HFF-Myc (cell line): ENCODE data around the gene FDX1.

Source experiments
- DNase-seq: peaks from one replicate; pipeline ENCODE4 v3.0.0-alpha.2; 2011; ENCODE audit warnings: low read depth; ENCODE audit errors: extremely low read depth
- H3K4me3 ChIP-seq: replicated peaks from 2 replicates; pipeline ENCODE4 v1.5.1; 2011; ENCODE audit warnings: low read depth, mild to moderate bottlenecking, control low read depth, low read length
- TF ChIP-seq, protein P1 (sequence below): IDR thresholded peaks from 2 replicates; pipeline ENCODE4 v1.5.1; 2012; ENCODE audit warnings: mild to moderate bottlenecking, low read depth, low read length, control low read depth; ENCODE audit errors: missing control alignments

FDX1 gene

DNA sequence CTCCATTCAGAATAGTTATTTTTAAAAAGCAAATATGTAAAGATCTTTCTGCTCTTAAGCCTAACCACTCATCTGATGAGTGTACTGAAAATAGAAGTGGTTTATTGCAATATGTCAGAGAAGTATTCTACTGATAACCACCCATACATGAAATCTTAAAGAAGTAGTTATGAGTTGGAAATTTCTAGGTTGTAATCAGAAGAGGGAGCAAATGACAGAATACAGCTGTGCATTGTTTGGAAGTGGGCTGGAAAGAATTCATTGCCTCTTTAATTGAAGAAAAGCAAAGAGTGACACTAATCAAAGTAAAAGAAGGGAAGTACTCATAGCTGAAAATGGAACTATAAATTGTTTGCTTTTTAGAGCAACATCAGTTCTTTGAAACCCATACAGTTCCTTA, 39.4 kb downstream of the FDX1 start:
- TF ChIP-seq, protein P1, sequence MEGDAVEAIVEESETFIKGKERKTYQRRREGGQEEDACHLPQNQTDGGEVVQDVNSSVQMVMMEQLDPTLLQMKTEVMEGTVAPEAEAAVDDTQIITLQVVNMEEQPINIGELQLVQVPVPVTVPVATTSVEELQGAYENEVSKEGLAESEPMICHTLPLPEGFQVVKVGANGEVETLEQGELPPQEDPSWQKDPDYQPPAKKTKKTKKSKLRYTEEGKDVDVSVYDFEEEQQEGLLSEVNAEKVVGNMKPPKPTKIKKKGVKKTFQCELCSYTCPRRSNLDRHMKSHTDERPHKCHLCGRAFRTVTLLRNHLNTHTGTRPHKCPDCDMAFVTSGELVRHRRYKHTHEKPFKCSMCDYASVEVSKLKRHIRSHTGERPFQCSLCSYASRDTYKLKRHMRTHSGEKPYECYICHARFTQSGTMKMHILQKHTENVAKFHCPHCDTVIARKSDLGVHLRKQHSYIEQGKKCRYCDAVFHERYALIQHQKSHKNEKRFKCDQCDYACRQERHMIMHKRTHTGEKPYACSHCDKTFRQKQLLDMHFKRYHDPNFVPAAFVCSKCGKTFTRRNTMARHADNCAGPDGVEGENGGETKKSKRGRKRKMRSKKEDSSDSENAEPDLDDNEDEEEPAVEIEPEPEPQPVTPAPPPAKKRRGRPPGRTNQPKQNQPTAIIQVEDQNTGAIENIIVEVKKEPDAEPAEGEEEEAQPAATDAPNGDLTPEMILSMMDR, result no peak
- no peak overlapping the region for H3K4me3 ChIP-seq
- no peak for DNase-seq

DNA sequence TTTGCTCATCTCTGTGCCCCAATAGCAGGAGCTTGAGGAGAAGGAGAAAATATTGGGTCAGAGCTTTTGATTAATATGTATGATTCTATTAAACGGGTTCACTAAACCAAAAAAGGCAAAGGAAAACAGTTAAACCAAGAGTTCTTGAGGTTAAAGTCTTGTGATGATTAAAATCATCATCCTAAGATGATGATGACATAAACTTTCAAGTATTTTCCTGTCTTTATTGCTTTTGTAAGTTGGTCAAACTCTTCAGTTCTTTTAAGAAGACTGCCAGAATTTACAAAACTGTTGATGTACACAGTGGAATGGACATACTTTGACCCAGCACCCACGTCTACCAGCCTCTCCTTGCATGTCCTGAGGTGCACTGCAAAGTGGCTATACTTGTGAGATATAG, 41.0 kb downstream of the FDX1 start:
- no peak overlapping the region for H3K4me3 ChIP-seq
- no peak for DNase-seq
- TF ChIP-seq, protein P1, result no peak

DNA sequence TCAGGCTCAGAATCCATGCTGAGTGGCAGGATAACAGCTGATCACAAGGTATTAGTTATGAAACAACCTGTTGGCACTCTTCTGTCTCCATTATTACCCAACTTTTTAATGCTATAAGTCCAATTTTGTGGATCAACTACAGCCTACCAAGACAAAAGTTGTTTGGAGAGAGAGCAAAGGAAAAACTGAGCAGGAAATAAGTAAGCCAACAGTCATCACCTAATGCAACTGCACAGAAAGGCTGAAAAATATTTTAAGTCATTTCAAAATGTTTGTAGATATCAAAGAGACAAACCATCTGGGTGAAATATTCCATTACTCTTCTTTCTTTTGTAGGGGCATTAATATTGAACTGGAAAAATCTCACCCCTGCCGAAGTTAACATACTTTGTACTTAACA, 41.6 kb downstream of the FDX1 start:
- TF ChIP-seq, protein P1, result no peak
- DNase-seq, result no peak
- H3K4me3 ChIP-seq, result no peak overlapping the region

DNA sequence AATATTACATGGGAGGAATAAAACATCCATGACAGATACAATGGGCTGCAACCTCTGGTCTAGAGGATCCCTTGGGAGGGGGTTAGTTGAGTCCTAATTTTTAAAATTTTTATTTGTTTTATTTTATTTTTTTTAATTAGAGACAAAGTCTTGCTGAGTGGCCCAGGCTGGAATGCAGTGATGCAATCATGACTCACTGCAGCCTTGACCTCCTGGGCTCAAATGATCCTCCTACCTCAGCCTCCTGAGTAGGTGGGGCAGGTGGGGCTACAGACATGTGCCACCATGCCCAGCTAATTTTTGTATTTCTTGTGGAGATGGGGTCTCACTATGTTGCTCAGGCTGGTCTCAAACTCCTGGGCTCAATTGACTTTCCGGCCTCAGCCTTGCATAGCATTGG, 43.1 kb downstream of the FDX1 start:
- TF ChIP-seq, protein P1, result no peak
- no peak overlapping the region for H3K4me3 ChIP-seq
- DNase-seq, result no peak

DNA sequence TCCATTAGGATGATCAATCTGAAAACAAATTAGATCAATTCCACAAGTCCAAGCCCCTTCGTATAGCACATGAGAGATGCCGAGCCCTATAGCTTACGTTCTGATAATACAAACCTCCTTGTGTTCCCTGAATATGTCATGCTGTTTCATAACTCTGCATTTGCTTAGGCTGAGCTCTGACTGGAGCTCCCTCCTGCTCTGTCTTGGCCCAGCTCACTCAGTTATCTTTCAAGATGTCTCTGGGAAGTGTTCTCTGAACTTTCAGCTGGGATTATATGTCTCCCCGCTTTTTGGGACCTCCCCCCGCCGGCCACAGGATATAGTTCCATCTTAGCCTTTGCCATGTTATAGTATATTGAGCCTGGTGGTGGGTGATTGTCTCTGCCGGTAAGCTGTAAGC, 44.0 kb downstream of the FDX1 start:
- DNase-seq, result no peak
- TF ChIP-seq, protein P1, result no peak
- H3K4me3 ChIP-seq, result no peak overlapping the region

DNA sequence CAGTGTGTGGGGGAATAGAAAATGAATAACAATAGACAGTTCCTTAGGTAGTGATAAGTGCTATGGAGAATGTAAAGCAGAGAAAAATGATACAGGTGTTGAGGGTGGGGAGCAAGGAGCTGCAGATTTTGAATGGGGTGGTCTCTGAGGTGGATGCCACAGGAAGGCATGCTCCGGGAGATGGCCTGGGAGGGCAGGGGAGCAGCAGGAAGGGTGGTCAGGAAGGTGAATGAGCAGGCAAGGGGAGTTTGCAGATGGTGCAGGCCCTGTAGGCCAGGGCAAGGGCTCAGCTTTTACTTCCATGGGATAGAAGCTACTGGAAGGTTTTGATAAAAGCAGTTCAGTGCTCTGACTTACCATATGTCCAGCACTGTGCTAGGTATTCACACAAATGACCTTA, 44.8 kb downstream of the FDX1 start:
- no peak overlapping the region for H3K4me3 ChIP-seq
- TF ChIP-seq, protein P1, result no peak
- no peak for DNase-seq

DNA sequence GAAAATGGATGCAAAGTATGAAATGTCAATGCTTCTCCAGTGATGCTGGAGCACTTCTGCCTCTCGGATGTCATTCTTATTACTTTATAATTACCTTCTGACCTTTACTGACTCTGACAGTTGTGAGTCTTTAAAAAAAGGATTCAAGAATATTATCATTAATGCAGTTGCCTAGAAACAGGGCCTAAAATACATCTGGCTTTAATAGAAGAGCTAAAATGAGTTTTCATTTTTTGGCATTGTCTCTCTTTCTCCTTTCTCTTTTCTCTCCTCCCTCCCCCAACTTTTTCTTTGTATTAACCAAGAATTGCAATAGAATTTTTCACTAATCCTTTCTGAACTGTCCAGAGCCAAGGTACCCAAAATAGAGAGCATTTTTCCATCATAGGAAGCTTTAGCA, 45.9 kb downstream of the FDX1 start:
- TF ChIP-seq, protein P1, result no peak
- H3K4me3 ChIP-seq, result no peak overlapping the region
- no peak for DNase-seq
